ENCODE results near the gene GPLD1. TPM values are rescaled to one million over a fixed set of nuclear protein-coding genes. Genes with fewer than 3 reads are reported as not detected.
A peak's percentile ranks its signal among the peaks of the same experiment; 100 is the strongest.

The GPLD1 gene
- total RNA-seq, 5 donors from 2014 or later (not counting 1 experiment from before 2014, with no cell fraction given), result 0.50 to 1.5 (median 1.4) TPM

DNA sequence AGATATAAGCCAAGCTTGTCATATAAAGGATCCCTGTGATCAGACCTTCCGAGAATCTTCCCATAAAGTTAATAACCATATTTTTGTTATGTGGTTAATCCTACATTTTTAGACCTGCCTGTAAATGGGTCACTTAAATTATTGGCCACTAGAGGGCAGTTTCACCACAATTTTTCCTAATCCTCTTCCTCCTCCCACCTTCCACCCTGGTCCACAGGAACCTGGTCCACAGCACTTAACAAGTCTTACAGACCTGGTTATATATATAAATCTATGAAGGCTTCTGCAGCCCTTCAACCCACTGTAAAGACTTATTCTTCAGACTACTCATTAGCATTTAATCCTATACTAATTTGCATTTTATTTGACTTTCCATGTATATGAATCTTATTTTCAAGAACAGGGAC lies 58.3 kb downstream of the GPLD1 start:
- Mint-ChIP-seq H3K4me1 (no peaks in the 10 kb centered on the region), H3K4me3 (no peak overlapping the region), H3K9me3 (no peaks in the 10 kb centered on the region), H3K27me3 (no peaks in the 10 kb centered on the region), H3K36me3 (no peaks in the 10 kb centered on the region), H3K27ac (no peak overlapping the region)
- ChIA-PET CTCF (interaction anchor here in 1 of 2 donors (0.6 to 0.9 kb wide), 2 partner anchors 9 to 90 kb away, joined by 3 read pairs; no protein-coding TSS in a partner anchor), POLR2A (interaction anchor here in 1 of 2 donors (0.6 kb wide), 1 partner anchor 522 kb away, joined by 3 read pairs; no protein-coding TSS in a partner anchor)
- Histone ChIP-seq H3K4me3 (ENCODE audit: control insufficient read depth in 1 of 2, extremely low read depth in 1 of 2, low read length in 1 of 2) (no peak overlapping the region), H3K27me3 (replicated peaks in 1 of 2; ENCODE audit: control insufficient read depth in 2 of 2, extremely low read depth in 1 of 2, insufficient read depth in 2 of 2, low read length in 1 of 2) (no peaks in the 10 kb centered on the region), H3K4me1 (ENCODE audit: control insufficient read depth in 1 of 2, extremely low read depth in 1 of 2, insufficient read depth in 2 of 2, low read length in 2 of 2) (no peaks in the 10 kb centered on the region), H3K27ac (ENCODE audit: low read length) (no peak overlapping the region), H3K36me3 (ENCODE audit: control insufficient read depth in 2 of 2, extremely low read depth in 1 of 2, insufficient read depth in 1 of 2, low read length in 1 of 2) (peaks cover 0 to 2% of the 10 kb centered on the region in 2 donors), H3K9me3 (no peaks in the 10 kb centered on the region)
- DNase-seq, result peak in 2 of 35 experiments; percentile 14 to 61
- peak in 2 of 4 experiments; percentile 38 to 41 for ATAC-seq (replicated peaks in 1 of 4)
- WGBS (ENCODE audit: insufficient coverage), result no CpG with 5 or more reads among the region's 1 CpG

- Mint-ChIP-seq H3K4me3 (no peak overlapping the region), H3K36me3 (peaks cover under 1% of the 10 kb centered on the region), H3K27ac (no peak overlapping the region), H3K4me1 (no peaks in the 10 kb centered on the region), H3K9me3 (no peaks in the 10 kb centered on the region), H3K27me3 (no peaks in the 10 kb centered on the region)
- Histone ChIP-seq H3K27me3 (replicated peaks in 1 of 2; ENCODE audit: control insufficient read depth in 2 of 2, extremely low read depth in 1 of 2, insufficient read depth in 2 of 2, low read length in 1 of 2) (no peaks in the 10 kb centered on the region), H3K36me3 (ENCODE audit: control insufficient read depth in 2 of 2, extremely low read depth in 1 of 2, insufficient read depth in 1 of 2, low read length in 1 of 2) (peaks cover 0 to 7% of the 10 kb centered on the region in 2 donors), H3K27ac (ENCODE audit: low read length) (no peak overlapping the region), H3K4me3 (ENCODE audit: control insufficient read depth in 1 of 2, extremely low read depth in 1 of 2, low read length in 1 of 2) (no peak overlapping the region), H3K4me1 (ENCODE audit: control insufficient read depth in 1 of 2, extremely low read depth in 1 of 2, insufficient read depth in 2 of 2, low read length in 2 of 2) (no peaks in the 10 kb centered on the region), H3K9me3 (no peaks in the 10 kb centered on the region)
- CTCF ChIA-PET, result no interaction called here
- 83% methylated on average over 3 of the region's 3 CpGs for WGBS (ENCODE audit: insufficient coverage)
- ATAC-seq (replicated peaks in 1 of 4), result no peak
- POLR2A ChIA-PET, result no interaction called here
- no peak for DNase-seq
Observed at GRCh38 chr6:24430086-24430485, 59.3 kb downstream of the GPLD1 start.

- H3K27ac ChIP-seq (ENCODE audit: low read length), result no peak overlapping the region
- CTCF ChIA-PET, result interaction anchor here in 1 of 2 donors (0.5 kb wide), 1 partner anchor 326 kb away, joined by 3 read pairs; no protein-coding TSS in a partner anchor
- peaks cover 10% of the 10 kb centered on the region for H3K36me3 Mint-ChIP-seq
- POLR2A ChIA-PET, result no interaction called here
- H3K4me1 ChIP-seq (ENCODE audit: control insufficient read depth in 1 of 2, extremely low read depth in 1 of 2, insufficient read depth in 2 of 2, low read length in 2 of 2), result no peaks in the 10 kb centered on the region
- no peaks in the 10 kb centered on the region for H3K9me3 ChIP-seq
- no peak for ATAC-seq (replicated peaks in 1 of 4)
- H3K4me3 Mint-ChIP-seq, result no peak overlapping the region
- H3K27me3 ChIP-seq (replicated peaks in 1 of 2; ENCODE audit: control insufficient read depth in 2 of 2, extremely low read depth in 1 of 2, insufficient read depth in 2 of 2, low read length in 1 of 2), result no peaks in the 10 kb centered on the region
- H3K4me1 Mint-ChIP-seq, result no peaks in the 10 kb centered on the region
- no peak overlapping the region for H3K27ac Mint-ChIP-seq
- DNase-seq, result no peak
- H3K36me3 ChIP-seq (ENCODE audit: control insufficient read depth in 2 of 2, extremely low read depth in 1 of 2, insufficient read depth in 1 of 2, low read length in 1 of 2), result peaks cover 4 to 17% of the 10 kb centered on the region in 2 donors
- 86% methylated on average over 1 of the region's 3 CpGs for WGBS (ENCODE audit: insufficient coverage)
- H3K9me3 Mint-ChIP-seq, result no peaks in the 10 kb centered on the region
- no peak overlapping the region for H3K4me3 ChIP-seq (ENCODE audit: control insufficient read depth in 1 of 2, extremely low read depth in 1 of 2, low read length in 1 of 2)
- no peaks in the 10 kb centered on the region for H3K27me3 Mint-ChIP-seq
Observed at GRCh38 chr6:24429146-24429545, 60.2 kb downstream of the GPLD1 start.

DNA sequence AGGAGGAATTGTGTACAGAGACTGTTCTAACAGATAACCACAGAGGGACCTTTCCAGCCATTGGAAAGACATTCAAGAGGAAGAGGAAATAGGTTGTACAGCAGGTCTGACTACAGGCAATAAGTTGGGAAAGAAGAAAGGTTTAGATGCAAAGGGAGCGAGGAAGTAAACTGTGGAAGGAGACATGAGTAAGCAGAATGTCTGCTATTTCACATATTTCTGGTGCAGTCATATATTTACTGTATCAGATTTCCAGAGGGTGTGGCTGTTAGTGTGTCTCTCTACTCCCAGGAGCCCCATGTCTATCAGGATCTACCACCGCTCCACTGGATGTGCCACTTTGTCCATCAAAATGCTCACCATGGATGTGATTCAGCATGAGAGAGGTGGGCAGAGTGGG lies 60.8 kb downstream of the GPLD1 start:
- DNase-seq (no peak), ATAC-seq (replicated peaks in 1 of 4) (no peak)
- CTCF ChIA-PET, result no interaction called here
- H3K4me1 Mint-ChIP-seq, result no peaks in the 10 kb centered on the region
- H3K36me3 Mint-ChIP-seq, result peaks cover 11% of the 10 kb centered on the region
- H3K9me3 Mint-ChIP-seq, result no peaks in the 10 kb centered on the region
- no peaks in the 10 kb centered on the region for H3K27me3 Mint-ChIP-seq
- WGBS (ENCODE audit: insufficient coverage), result no CpG with 5 or more reads among the region's 2 CpGs
- no peak overlapping the region for H3K27ac Mint-ChIP-seq
- no peaks in the 10 kb centered on the region for H3K27me3 ChIP-seq (replicated peaks in 1 of 2; ENCODE audit: control insufficient read depth in 2 of 2, extremely low read depth in 1 of 2, insufficient read depth in 2 of 2, low read length in 1 of 2)
- H3K27ac ChIP-seq (ENCODE audit: low read length), result no peak overlapping the region
- no peak overlapping the region for H3K4me3 ChIP-seq (ENCODE audit: control insufficient read depth in 1 of 2, extremely low read depth in 1 of 2, low read length in 1 of 2)
- POLR2A ChIA-PET, result no interaction called here
- H3K9me3 ChIP-seq, result no peaks in the 10 kb centered on the region
- H3K4me3 Mint-ChIP-seq, result no peak overlapping the region
- no peaks in the 10 kb centered on the region for H3K4me1 ChIP-seq (ENCODE audit: control insufficient read depth in 1 of 2, extremely low read depth in 1 of 2, insufficient read depth in 2 of 2, low read length in 2 of 2)
- peaks cover 4 to 22% of the 10 kb centered on the region in 2 donors for H3K36me3 ChIP-seq (ENCODE audit: control insufficient read depth in 2 of 2, extremely low read depth in 1 of 2, insufficient read depth in 1 of 2, low read length in 1 of 2)

GRCh38 chr6:24426729-24427446 lies 62.5 kb downstream of the GPLD1 start:
- DNase-seq (no peak), ATAC-seq (replicated peaks in 1 of 4) (no peak)
- Mint-ChIP-seq H3K9me3 (no peaks in the 10 kb centered on the region), H3K4me1 (no peaks in the 10 kb centered on the region), H3K27ac (no peak overlapping the region), H3K36me3 (peaks cover 20% of the 10 kb centered on the region), H3K4me3 (no peak overlapping the region), H3K27me3 (no peaks in the 10 kb centered on the region)
- WGBS (ENCODE audit: insufficient coverage), result 81% methylated on average over 8 of the region's 10 CpGs
- H3K4me3 ChIP-seq (ENCODE audit: control insufficient read depth in 1 of 2, extremely low read depth in 1 of 2, low read length in 1 of 2), result no peak overlapping the region
- peaks cover 11 to 39% of the 10 kb centered on the region in 2 donors for H3K36me3 ChIP-seq (ENCODE audit: control insufficient read depth in 2 of 2, extremely low read depth in 1 of 2, insufficient read depth in 1 of 2, low read length in 1 of 2)
- POLR2A ChIA-PET, result no interaction called here
- H3K4me1 ChIP-seq (ENCODE audit: control insufficient read depth in 1 of 2, extremely low read depth in 1 of 2, insufficient read depth in 2 of 2, low read length in 2 of 2), result no peaks in the 10 kb centered on the region
- H3K27me3 ChIP-seq (replicated peaks in 1 of 2; ENCODE audit: control insufficient read depth in 2 of 2, extremely low read depth in 1 of 2, insufficient read depth in 2 of 2, low read length in 1 of 2), result no peaks in the 10 kb centered on the region
- CTCF ChIA-PET, result no interaction called here
- no peaks in the 10 kb centered on the region for H3K9me3 ChIP-seq
- H3K27ac ChIP-seq (ENCODE audit: low read length), result no peak overlapping the region

DNA sequence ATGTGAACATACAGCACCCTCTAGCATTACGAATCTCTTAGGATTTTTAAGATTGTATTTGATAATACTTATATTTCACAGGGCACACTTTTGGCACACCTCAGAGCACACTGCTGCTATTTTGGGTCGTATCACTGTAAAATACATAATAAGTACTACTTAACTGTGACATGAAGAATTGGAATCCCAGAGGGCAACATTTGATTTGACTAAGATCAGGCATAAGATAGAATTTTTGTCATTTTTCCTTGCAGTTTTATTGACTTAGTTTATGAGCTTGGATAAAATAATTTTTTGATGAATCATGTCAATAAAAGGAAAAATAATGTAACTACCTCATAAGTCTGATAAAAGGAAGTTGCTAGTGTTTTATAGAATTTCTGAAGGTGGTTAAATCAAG lies 64.3 kb downstream of the GPLD1 start:
- no peaks in the 10 kb centered on the region for H3K9me3 ChIP-seq
- ChIA-PET POLR2A (no interaction called here), CTCF (interaction anchor here in 1 of 2 donors (0.6 kb wide), 1 partner anchor 147 kb away, joined by 4 read pairs; no protein-coding TSS in a partner anchor)
- no peak overlapping the region for H3K4me3 ChIP-seq (ENCODE audit: control insufficient read depth in 1 of 2, extremely low read depth in 1 of 2, low read length in 1 of 2)
- no peaks in the 10 kb centered on the region for H3K4me1 ChIP-seq (ENCODE audit: control insufficient read depth in 1 of 2, extremely low read depth in 1 of 2, insufficient read depth in 2 of 2, low read length in 2 of 2)
- peaks cover 14 to 56% of the 10 kb centered on the region in 2 donors for H3K36me3 ChIP-seq (ENCODE audit: control insufficient read depth in 2 of 2, extremely low read depth in 1 of 2, insufficient read depth in 1 of 2, low read length in 1 of 2)
- Mint-ChIP-seq H3K27me3 (no peaks in the 10 kb centered on the region), H3K4me3 (no peak overlapping the region), H3K4me1 (no peaks in the 10 kb centered on the region), H3K9me3 (no peaks in the 10 kb centered on the region), H3K27ac (no peak overlapping the region), H3K36me3 (peaks cover 28% of the 10 kb centered on the region)
- DNase-seq, result no peak
- no peaks in the 10 kb centered on the region for H3K27me3 ChIP-seq (replicated peaks in 1 of 2; ENCODE audit: control insufficient read depth in 2 of 2, extremely low read depth in 1 of 2, insufficient read depth in 2 of 2, low read length in 1 of 2)
- no peak for ATAC-seq (replicated peaks in 1 of 4)
- H3K27ac ChIP-seq (ENCODE audit: low read length), result no peak overlapping the region
- WGBS (ENCODE audit: insufficient coverage), result no CpG with 5 or more reads among the region's 2 CpGs
